AG20443 (cell line): ENCODE measurements around the gene FAM163B.
"Not testable (repeated sequence)": the region's sequence is repeated elsewhere in the genome, so short reads cannot be mapped to it uniquely, and the experiment has no call there.

Source experiments
- DNase-seq: peaks from one replicate; pipeline ENCODE4 v3.0.0; 2012; ENCODE audit warnings: low spot score, mixed read lengths

Gene FAM163B

DNA sequence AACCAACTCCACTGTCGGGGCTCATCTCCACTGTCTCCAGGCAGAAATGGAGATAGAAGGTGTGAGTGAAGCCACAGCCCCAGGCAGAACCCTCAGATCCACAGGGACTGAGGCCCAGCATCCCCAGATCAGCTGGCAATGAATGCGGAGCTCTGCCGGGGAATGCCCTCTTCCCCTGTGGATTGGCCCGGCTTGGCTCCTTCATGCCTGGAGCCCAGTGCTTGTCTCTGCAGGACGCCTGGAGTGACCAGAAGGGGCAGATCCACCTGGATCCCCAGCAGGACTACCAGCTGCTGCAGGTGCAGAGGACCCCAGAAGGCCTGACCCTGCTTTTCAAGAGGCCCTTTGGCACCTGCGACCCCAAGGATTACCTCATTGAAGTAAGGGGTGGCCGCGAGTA is 30.4 kb upstream of the FAM163B start:
- DNase-seq, result no peak

DNA sequence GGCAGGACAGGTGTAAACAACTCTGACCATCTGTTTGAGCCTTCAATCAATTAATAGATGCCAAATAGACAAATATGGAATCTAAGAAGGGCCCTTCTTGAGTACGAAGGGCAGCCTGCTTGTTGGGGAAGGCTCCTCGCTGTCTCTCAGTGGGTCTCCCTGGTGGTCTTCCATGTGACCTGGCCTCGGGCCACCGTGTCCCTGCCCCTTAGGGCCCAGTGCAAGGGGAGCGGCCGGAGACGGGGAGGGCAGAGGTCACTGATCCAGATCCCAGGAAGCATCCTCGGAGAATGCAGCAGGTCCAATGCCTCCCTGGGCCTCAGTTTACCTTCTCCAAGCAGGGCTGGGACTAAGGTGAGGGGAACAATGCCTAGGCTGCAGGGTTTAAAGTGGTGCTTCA is 29.5 kb upstream of the FAM163B start:
- DNase-seq, result no peak

DNA sequence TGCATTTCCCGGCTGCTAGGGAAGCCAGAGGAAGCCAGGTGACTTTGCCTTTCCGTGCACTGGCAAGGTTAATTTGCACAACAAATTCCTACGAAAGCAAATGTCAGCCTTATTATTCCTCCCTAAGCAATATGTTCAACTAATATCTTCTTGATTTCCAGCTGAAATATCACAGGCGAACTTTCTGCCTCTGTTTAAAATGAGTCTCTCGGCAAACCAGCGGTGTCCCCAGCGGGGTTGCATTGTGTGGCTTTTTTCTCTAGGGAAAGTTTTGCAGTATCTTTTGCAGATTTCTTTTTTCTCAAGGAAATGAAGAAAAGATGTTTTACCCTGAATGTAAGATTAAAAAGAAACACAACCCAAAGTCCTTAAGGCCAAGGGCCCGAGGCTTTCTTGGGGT is 28.9 kb upstream of the FAM163B start:
- no peak for DNase-seq

DNA sequence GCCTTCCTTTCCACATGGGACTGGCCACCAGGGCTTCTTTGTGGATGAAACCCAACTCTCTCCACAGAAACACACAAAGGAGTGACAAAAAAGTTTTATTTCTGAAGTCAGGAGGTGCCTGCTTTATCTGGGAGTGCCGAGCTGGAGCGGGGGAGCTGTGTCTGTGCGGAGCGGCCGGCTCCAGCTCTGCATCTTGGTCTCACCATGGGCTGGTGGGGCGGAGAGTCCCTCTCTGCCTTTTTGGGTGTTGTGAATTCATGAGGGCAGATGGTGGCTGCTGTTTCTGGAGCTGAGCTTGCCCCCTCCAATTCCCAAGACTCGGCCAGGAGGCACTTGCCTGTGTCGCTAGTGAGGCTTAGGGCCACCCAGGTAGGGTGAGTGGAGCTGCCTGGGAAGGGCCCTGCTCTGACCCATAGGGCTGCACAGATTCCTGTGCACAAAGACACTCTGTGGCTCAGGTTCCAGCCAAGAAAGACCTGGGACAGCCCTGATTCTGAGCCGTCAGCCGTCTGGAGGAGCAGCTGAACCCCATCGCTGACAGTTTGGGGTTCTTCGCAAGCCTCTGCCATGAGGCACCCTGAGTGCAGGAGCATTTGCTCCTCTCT is 28.4 kb upstream of the FAM163B start:
- DNase-seq, result no peak

DNA sequence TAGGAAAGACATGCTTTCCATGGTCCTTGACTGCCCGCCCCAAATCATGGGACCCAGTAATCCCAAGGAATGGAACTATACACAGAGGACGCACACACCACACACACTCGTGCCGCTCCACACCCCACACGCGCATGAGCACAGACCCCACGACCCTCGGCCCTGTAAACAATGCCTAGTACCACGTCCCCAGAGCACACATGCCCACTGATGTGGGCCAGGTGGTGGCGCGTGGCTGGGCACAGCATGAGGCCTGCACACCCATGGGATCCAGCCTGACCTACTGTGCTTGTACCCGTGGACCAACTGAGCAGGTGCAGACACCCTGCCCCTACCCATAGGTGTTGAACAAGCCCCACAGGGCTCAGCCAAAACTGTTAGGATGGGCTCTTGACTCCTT is 27.7 kb upstream of the FAM163B start:
- no peak for DNase-seq

DNA sequence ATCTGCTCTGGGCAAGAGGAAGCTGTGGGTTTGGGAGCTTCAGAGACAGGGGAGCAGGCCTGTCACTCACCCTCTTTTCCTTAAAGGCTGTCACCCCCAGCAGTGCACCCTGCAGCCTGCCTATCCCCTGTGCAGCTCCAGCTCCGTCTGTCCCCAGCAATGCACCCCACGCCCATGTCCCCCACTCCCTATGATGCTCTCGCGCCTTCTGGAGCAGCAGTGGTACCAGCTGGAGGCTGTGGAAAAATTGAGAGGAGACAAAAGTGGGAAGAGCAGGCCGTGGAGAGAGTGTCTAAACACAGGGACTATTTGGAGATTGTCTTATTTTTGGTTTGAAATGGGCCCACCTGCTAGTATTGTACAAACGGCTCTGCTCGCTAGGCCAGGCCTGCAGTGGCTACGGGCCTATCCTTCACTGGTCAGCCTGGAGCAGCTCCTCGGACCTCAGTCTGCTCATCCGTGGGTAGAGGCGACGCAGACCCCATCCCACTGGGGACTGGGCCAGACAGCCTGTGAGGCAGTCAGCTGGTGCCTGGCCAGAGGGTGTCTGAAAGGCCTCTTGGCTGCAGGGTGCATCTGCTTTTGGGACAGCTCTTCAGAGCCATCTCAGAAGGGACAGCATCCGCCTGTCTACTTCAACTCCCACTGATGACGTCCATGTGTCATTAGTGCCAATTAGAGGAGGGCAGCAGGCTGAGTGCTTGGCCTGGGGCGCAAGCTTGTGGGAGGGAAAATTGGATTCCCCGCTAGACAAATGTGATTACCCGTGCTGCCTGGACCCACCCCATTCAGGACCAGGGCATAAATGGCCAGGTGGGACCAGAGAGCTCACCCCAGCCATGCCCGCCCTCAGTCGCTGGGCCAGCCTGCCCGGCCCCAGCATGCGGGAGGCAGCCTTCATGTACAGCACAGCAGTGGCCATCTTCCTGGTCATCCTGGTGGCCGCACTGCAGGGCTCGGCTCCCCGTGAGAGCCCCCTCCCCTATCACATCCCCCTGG is 26.6 kb upstream of the FAM163B start, which contains the start of gene DBH:
TSS of gene DBH (plus strand) at position 831 of the 999 bp plus-strand sequence. CDS start at position 840, 9 bp downstream.
- DNase-seq, result no peak

DNA sequence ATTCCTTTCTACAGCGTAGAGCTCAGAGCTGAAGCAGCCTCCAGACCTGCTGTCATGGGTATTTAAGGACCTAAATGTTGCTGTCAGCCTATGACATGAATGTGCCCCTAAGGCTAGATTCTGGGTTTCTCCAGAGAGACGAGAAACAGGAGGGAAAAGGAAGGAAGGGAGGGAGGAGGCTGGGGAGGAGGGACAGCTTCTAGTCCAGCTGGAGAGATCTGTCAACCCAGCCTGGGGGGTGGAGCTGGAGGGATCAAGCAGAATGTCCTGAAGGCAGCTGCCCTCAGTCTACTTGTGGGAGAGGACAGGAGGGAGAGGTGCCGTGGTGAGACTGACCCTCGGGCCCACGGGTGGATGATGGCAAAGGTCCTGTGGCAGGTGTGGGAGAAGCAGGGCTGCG is 25.9 kb upstream of the FAM163B start:
- DNase-seq, result no peak

DNA sequence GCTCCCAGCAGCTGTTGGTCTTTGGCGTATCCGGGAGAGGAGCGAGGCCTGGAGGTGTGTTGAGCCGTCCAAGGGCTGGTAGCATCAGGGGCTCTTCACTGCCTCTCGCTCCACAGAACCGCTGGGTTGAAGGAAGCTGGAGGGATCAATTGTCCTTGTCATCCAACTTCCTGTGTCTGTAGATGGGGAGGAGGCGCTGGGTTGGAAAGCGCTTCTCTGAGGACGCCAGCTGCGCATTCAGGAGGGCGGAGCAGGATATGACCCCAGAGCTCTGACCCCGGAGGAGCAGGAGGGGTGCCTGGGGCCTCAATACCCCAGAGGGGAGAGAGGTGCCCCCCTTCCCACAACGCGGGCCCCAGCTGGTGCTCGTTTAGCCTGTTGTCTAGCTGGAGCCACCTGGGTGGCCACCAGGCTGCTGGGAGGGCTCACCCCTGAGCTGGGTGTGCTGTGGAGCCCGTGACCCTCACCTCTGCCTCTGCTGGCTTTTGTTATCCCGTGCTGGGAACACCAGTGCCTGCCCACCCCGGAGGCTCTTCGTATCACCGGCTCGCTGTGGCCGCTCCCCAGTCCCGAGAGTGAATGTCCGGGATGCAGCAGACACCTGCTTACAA is 25.0 kb upstream of the FAM163B start:
- no peak for DNase-seq

DNA sequence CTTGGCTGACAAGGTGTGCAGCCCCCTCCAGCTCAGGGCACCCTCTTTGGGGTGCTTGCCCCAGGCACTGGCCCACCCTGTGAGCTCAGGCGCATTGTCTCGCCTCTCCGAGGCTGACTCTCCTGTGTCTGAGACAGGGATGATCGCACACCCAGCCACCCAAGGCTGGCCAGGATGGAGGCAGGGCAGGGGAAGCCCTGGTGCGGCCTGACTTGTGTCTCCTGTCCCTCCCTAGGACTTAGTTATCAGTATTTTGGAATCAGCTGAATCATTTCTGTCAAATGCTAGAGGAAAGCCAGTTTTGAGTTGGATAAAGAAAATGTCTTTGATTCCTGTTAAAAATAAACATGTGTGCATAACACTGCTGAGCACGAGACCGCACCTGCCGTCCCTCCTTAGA is 24.5 kb upstream of the FAM163B start:
- no peak for DNase-seq

DNA sequence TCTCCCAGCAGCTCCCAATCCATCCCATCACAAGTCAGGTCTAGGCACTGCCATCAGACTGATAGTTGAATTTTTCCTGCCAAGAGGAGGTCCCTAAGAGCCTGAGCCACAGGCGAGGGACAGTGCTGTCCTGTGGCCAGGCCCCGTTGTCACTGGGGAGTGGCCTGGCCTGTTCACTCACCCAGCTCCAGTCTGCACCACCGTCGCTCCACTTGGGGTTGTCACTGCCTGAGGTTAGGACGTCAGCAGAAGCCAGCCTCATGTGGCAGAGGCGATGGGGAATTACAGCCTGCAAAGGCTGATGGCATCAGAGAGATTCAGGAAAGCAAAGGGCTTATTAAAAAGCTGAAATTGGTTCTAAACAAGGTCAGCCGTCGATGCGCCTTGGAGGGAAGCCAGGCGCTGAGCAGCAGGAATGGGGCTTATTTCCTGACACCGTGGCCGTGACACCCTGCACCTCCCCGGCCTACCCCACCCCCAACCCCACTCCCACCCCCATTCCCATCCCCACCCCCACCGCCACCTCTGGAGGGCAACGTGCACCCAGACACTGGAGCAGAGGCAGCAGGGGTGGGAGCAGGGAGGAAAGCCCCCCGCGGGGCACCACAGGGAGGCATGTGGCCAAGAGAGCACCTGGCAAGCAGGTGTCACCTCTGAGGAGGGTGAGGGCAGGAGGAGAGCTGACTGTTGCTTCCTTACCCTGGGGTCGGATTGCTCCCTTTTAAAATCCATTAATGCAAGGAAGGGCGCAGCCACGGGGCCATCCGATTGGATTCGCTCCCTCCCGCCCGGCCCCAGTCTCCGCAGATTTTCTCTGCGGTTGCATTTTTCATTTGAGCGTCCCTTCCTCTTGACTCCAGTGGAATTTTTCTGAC is 23.9 kb upstream of the FAM163B start:
- DNase-seq, result no peak

DNA sequence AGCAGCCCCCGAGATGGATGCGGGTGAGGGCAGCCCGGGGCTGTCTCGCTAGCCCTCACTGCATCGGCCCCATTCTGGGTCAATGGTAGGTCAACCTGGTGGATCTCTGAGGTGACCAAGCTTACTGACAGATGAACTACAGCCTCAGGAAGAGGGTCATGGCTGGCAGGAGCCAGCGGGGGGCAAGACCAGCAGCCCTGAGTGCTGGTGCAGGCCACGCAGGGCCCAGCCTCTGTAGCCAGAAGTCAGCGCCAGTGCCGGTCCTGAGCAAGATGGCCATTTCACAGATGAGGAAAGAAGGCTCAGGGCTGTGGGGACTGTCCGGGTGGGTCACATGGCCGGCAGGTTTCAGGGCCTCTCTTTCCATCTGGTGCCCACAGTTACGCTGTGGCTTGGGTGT is 21.9 kb upstream of the FAM163B start:
- no peak for DNase-seq

DNA sequence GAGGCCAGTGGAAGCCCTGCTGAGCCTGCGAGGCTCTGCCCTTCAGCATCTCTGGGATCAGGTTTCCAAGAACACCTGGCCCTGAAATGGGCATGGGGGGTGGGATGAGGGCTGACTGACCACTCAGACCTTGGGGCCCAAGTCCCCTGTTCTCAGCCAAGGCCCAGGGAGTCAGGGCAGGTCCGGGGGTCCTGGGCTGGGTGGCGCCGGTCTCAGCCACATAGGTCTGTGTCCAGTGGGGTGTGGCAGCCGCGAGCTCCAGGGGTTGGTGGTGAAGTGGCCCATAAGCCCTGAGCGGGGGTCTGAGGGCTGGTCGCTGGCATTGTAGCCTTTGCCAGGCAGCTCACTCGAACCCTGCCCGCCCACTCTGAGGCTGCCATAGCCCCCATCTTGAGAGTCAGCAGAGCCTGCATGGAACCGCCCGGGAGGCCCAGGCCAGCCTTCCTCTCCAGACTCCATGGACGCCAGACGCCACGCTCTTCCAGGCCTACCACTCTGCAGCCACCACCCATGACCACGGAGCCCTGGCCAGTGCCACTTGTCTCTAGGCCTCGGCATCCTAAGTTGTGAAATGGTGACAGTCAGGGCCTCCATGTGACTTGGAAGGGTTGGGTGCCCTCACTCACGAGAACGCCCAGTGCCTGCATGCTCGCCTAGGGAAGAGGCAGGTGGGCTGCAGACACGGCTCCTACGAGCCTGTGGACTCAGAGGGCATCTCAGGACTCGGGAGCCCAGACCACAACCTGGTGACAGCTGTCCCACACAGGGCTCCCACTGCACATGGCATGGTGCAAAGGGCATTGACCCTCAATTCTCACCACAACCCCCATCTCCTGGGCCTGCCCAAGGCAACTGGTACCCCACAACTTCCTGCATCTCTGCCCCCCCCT is 20.3 kb upstream of the FAM163B start:
- no peak for DNase-seq

DNA sequence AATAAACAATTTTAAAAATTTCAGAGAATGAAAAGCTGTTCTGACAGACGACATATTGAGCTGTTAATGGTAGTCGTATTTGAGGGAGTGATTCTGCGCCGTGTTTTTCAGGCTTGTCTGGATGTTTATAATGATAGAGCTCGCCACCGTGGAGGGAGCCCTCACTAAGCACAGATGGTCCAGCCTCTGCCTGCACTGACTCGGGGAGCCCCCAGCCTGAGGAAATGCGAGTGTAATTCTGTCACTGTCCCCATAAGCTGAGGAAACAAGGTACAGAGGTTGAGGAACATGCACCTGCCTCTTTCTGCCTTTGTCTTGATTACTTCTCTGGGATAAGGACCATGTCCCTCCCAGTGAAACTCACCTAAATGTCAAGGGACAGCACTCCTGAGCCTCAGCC is 19.6 kb upstream of the FAM163B start:
- DNase-seq, result no peak

DNA sequence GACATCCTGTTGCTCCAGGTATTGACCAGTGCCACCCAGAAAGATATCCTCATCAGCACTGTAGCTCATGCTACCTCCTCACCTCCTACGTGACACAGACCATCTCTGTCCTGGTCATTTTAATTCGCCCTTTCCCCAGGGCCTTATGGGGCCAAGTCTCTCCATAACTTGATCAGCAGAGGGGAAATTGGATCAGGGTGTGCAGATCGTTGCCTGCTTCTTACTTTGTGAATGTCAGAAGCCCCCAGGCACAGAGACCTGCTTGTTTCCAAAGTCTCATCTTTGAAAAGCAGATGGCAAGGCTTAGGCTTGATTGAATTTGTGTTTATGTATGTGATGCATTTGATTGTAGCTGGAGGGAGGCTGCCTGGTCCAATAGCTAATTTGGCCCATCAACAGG is 18.2 kb upstream of the FAM163B start:
- no peak for DNase-seq

DNA sequence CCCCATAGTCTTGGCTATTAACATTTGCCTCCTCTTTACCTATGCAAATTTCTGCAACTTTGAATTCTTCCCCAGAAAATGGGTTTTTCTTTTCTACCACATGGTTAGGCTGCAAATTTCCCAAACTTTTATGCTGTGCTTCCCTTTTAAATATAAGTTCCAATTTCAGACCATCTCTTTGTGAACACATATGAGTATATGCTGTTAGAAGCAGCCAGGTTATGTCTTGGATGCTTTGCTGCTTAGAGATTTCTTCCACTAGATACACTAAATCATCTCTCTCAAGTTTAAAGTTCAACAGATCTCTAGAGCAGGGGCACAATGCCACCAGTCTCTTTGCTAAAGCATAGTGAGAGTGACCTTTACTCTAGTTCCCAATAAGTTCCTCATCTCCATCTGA is 16.8 kb upstream of the FAM163B start:
- not testable (repeated sequence) for DNase-seq

DNA sequence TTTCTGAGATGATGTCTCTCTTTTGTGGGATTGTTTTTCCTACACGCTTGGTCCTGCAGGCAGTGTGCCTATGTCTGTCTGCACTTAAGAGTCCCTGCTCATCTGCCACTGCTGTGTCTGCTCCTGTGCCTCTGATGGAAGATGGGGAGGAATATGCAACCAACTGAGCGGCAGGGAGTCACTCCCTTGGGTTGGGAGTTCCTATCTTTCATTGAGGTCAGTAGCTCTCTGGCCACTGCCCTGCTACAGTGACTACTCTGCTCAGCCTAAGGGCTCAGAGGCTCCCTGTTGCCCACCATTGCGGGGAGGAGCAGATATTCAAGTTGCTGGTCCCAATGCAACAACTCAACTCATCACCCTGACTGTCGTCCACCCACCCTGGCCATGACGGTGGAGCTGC is 13.4 kb upstream of the FAM163B start:
- DNase-seq, result no peak

DNA sequence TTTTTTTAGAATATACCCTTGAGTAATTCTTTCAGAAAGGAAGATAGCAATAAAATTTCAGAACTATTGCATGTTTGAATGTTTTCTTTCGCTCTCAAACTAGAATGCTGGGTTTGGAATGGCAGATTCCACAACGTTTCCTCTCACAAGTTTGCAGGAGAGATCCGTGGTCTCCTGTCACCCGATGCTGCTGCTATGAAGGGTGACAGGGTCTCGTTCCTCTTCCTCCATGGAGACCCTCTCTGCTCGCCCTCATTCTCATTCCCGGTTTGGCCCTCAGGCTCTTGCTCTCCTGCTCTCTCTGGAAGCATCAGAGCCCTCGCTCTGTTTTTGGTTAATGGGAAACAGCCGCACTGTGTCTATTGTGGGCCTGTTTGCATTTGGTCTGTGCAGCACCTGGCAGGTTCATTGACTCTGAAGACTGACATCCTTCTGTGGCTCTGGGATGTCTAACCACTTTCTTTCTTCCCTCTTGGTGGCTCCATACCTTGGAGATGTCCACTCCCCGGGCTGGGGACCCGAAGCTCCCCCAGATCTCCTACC is 12.6 kb upstream of the FAM163B start:
- no peak for DNase-seq

DNA sequence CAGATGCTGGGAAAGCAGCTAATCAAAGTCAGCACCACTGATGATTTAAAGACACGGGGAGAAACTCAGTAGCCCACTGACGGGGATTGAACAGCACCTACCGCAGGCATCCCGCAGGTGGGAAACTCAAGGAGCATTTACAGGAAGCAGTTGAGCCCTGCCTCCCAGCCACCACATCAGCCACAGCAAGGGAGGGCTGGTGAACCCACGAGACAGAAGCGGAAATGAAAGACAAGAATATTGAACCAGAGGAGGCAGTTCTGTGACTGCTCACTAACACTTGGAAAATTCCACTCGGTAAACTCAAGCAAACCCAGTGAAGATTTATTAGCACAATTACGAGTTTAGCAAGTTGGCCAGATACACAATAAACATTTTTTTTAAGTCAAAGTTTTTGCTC is 10.6 kb upstream of the FAM163B start:
- no peak for DNase-seq

DNA sequence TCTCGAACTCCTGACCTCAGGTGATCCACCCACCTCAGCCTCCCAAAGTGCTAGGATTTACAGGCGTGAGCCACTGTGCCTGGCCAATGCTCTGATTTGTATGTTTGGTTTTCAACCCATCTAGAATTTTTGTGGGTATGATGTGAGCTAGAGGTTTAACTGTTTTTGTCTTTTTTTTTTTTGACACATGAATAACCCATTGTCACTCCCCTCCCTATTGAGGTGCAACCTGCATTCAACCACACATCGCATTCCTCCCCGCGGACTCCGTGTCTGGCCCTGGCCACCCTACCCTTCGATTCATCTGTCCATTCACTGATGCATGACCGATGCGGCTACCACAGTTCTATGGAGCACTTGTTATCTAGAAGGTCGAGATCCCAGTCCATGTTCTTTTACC is 9.5 kb upstream of the FAM163B start:
- DNase-seq, result no peak

DNA sequence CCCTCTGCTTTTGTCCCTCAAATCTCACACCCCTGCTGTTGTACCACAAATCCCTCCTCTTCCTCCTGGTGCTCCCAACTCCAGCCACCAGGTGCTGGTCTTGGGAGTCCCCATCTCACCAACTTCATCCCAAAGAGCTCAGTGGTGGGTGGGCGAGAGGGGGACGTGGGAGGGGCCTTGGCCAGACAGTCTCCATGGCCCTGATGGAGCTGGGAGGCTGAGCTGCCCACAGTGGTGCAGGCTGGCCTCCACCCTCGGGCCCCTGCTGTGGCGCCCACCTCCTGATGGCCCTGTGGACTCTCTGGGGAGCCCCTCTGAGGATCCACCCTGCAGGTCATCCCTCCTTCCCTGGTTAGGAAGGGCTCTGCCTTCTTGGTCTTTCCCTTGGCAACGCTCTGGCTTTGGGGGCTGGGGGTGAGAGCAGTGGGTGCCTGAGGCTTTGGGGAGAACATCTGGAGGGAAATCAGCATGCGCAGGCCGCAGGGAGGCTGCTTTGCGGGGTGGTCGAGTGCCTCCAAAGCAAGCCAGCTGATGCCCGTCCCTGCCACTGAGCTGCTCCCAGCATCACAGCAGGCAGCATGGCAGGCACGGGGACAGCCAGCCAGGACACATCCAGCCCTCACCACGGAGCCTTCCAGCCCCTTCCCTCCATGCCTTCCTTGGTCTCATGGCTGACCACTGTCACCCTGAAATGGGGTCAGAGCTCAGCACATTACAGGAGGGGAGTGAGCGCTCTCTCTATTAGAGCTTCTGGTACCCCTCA is 7.6 kb upstream of the FAM163B start:
- DNase-seq, result no peak
